ENCODE results near the gene GJD2.

The GJD2 gene

GRCh38 chr15:34721802-34722438 is 32.9 kb downstream of the GJD2 start:
- DNase-seq, result no peak

DNA sequence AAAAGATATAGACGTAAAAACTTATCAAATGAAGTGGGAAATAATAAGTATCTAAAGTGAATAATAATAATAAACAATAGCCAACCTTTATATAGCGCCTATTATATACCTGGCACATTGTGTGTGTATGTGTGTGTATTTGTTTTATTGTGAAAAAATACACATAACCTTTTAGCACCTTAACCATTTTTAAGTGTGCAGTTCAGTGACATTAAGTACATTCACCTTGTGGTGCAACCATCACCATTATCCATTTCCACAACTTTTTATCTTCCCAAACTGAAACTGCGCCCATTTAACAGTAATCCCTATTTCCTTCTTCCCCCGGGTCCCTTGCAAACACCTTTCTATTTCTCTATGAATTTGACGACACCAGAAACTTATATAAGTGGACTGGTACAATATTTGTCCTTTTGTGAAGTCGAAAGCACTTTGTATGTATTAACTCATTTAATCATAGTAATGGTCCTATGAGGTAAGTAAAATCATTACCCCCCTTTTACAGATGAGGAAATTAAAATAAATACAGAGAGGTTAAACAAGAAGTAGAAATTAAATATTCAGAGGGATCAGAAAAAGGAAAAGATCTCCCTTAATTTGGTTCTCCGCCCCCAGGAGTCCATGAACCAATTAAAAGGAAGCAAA is 33.5 kb downstream of the GJD2 start:
- no peak for DNase-seq

DNA sequence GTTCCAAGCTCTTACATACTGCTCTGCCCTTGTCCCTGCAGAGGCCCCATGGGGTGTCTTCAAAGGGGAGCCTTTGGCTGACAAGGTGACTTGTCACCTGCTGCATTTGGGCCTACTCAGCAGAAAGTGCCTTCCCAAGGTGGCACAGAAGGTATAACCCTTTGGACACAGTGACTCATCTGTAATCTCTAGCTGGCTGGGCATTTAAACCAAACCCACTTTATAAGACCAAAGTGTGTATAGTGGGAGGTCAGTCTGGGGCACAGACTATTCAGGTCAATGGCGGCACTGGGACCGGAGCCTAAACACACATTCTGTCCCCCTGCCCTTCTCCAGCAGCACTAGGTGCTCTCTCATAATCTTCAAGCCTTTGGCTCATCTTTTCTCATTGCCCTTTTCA is 35.1 kb downstream of the GJD2 start:
- no peak for DNase-seq

- no peak for DNase-seq
Measured at GRCh38 chr15:34718681-34719665, 35.8 kb downstream of the GJD2 start.

DNA sequence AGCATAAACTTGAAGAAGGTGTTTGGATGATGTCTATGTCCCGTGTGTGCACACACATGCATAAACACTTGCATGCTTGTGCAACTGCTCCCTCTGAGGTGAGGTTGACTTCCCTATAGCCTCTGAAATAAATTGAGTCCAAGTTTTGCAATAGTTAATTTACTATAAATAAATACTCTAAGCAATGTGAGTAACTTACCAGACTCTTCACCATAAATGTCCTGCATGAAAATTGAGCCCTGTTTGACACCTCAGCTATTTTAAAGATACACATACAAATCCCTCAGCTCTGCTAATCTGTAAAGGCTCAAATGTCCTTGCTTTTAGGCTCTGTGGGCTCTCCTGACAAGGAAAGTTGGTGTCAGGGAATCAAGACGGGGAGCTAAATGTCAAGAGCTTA is 37.1 kb downstream of the GJD2 start:
- no peak for DNase-seq

- no peak for DNase-seq
Measured at GRCh38 chr15:34716111-34716510, 38.7 kb downstream of the GJD2 start.

DNA sequence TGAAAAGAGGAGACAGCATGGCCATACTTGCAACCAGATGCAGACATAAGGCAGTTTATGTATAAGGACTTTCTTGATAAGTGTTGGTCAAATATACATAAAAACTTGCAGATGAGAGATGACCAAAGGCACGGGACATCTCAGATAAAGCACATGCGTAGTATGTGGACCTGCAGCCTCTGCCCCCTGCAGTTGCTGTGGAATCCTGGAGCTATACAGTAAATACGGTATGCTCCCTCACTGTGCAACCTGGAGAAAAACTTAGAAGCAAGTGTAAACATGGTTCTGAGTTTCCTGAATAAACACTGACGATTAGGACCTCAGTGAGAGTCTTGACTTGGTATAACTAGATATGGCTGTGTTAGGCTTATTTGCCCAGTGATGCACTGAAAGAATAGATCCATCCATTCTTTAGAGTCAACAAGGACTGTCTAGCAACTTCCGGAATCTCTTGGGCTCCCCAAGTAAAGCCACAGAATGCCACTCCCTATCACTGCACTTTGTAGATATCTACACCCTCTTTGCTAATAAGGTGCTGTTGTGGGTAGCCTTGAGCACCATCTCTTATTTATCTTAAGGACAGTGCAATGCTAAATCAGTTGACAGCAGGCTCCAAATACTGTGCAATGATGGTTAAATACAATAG is 40.2 kb downstream of the GJD2 start:
- no peak for DNase-seq

DNA sequence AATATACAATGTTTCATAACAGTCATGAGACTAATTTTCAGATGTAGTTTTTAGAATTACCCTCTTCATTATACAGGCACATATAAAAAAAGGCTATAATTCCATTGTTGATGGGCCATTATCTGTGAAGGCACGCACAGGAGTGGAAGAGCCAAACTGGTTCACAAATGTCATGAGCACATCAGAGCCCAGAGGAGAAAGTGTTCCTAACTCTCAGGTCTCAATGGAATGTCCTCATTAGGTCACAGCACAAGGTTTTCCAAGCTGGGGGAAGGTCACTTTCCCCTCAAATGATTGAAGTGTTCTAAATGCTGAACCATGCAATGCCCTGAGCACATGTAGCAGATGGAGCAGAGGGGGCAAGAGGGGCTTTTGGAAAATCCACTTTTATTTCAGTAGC is 41.2 kb downstream of the GJD2 start:
- no peak for DNase-seq

GRCh38 chr15:34709866-34710265 is 44.9 kb downstream of the GJD2 start:
- no peak for DNase-seq

GRCh38 chr15:34708422-34708821 is 46.4 kb downstream of the GJD2 start:
- no peak for DNase-seq

GRCh38 chr15:34701536-34701935 is 53.3 kb downstream of the GJD2 start:
- DNase-seq, result no peak
